Lower lobe of right lung (tissue), 2 donors: ENCODE measurements around the gene SRGAP1. TPM values are rescaled to one million over a fixed set of nuclear protein-coding genes. Genes with fewer than 3 reads are reported as not detected.

Experiments used
- ATAC-seq, 2 donors: fragments of 200-7000 bp; cut with Tn5 transposase; one replicate each; pipeline ENCODE4 v1.9.1; 2020 to 2022; ENCODE audit warnings: mild to moderate bottlenecking in 2 of 2, moderate library complexity in 2 of 2
- DNase-seq: peaks from one replicate; pipeline ENCODE4 v3.0.0-alpha.2; 2020
- H3K27ac ChIP-seq: fragments of 200-600 bp; one replicate; pipeline ENCODE4 v1.8.0; 2022
- H3K27me3 ChIP-seq: fragments of 200-600 bp; one replicate; pipeline ENCODE4 v1.8.0; 2022; ENCODE audit warnings: low read depth
- H3K36me3 ChIP-seq: fragments of 200-600 bp; one replicate; pipeline ENCODE4 v1.8.0; 2022; ENCODE audit warnings: mild to moderate bottlenecking
- H3K4me1 ChIP-seq: fragments of 200-600 bp; one replicate; pipeline ENCODE4 v1.8.0; 2022
- H3K4me3 ChIP-seq: fragments of 200-600 bp; one replicate; pipeline ENCODE4 v1.8.0; 2022; ENCODE audit warnings: mild to moderate bottlenecking
- H3K9me3 ChIP-seq: fragments of 200-600 bp; one replicate; pipeline ENCODE4 v1.8.0; 2022
- CTCF ChIP-seq: fragments of 200-600 bp; IDR thresholded peaks from one replicate; pipeline ENCODE4 v1.8.0; 2022; ENCODE audit warnings: antibody characterized with exemption, mild to moderate bottlenecking
- intact Hi-C: fragments of 100-400 bp; cut with DNase I; formaldehyde crosslinking; loops from one replicate; pipeline ENCODE4 v1.11.0; 2022
- total RNA-seq: library from RNA; stranded (reverse); fragmentation: NEBNext Ultra II Directional; extraction: Animal tissue kit (Norgen Biotek cat#: 25700); gene quantifications from one replicate; pipeline ENCODE4 v1.2.1, GENCODE V29; 2021
- donor health status: DM: no; HTN: yes; CAD: no; lungs with severe emphysema.

Gene SRGAP1
- total RNA-seq, 1 donor from 2014 or later: 6.7 TPM

GRCh38 chr12:64083285-64084210 is 239.0 kb downstream of the SRGAP1 start:
- intact Hi-C loops: no loop called here

DNA sequence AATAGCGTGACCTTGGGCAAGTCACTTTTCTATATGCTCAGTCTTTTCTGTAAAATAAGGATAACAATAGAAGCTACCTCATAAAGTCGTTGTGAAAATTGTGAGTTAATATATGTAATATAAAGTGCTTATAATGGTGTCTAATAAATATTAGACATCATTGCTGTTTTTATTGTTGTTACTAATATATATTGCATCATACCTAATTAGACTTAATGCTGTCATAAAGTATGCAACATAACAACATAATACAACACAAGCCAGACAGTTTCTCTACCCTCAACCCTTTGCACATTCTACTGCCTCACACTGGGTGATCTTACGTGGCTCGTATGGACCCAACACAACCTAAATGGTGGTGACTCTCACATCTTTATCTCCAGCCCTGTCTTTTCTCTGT is 240.7 kb downstream of the SRGAP1 start:
- Histone ChIP-seq H3K4me3 (no peak overlapping the region), H3K4me1 (peaks cover 55% of the 10 kb centered on the region), H3K36me3 (no peaks in the 10 kb centered on the region), H3K27me3 (no peaks in the 10 kb centered on the region), H3K27ac (no peak overlapping the region), H3K9me3 (no peaks in the 10 kb centered on the region)
- DNase-seq: no peak
- no peak for ATAC-seq
- intact Hi-C loops: no loop called here
- TF ChIP-seq CTCF: no peak

More at GRCh38 chr12:64083285-64084210, 239.0 kb downstream of the SRGAP1 start:
- H3K27me3 ChIP-seq: no peaks in the 10 kb centered on the region
- peak; percentile 65 to 73 for ATAC-seq
- H3K36me3 ChIP-seq: peaks cover 5% of the 10 kb centered on the region
- H3K4me1 ChIP-seq: peaks cover 42% of the 10 kb centered on the region
- DNase-seq: peak; percentile 54
- no peak for TF ChIP-seq CTCF
- H3K4me3 ChIP-seq: no peak overlapping the region
- no peaks in the 10 kb centered on the region for H3K9me3 ChIP-seq
- H3K27ac ChIP-seq: peak overlapping the region; percentile 51

- DNase-seq (no peak), ATAC-seq (no peak)
- no peak overlapping the region for H3K27ac ChIP-seq
- peaks cover 61% of the 10 kb centered on the region for H3K4me1 ChIP-seq
- no peaks in the 10 kb centered on the region for H3K9me3 ChIP-seq
- H3K27me3 ChIP-seq: no peaks in the 10 kb centered on the region
- TF ChIP-seq CTCF: no peak
- intact Hi-C loops: no loop called here
- no peak overlapping the region for H3K4me3 ChIP-seq
- no peaks in the 10 kb centered on the region for H3K36me3 ChIP-seq
Observed at GRCh38 chr12:64085996-64086395, 241.5 kb downstream of the SRGAP1 start.

DNA sequence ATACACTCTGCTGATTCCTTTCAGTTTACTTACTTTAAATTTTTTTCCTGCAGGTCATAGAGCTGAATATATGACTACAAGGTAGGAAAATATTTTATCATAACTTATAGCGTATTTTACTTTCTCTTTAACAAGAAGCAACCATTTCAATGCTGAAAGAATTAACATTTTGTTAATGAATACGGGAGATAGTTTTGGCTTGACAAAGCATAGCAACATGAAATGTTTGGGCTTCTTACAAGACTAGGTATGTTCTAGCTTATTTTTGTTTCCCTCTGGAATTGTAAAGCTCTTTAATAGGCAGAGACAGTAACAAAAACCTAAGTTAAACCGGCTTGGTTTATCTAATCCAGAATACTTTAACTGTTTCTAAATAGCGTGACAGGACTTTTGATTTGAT is 242.4 kb downstream of the SRGAP1 start:
- ATAC-seq (no peak), DNase-seq (no peak)
- H3K36me3 ChIP-seq: no peaks in the 10 kb centered on the region
- H3K4me1 ChIP-seq: peaks cover 58% of the 10 kb centered on the region
- TF ChIP-seq CTCF: no peak
- H3K27ac ChIP-seq: no peak overlapping the region
- no peaks in the 10 kb centered on the region for H3K27me3 ChIP-seq
- H3K4me3 ChIP-seq: no peak overlapping the region
- no peaks in the 10 kb centered on the region for H3K9me3 ChIP-seq
- intact Hi-C loops: no loop called here

DNA sequence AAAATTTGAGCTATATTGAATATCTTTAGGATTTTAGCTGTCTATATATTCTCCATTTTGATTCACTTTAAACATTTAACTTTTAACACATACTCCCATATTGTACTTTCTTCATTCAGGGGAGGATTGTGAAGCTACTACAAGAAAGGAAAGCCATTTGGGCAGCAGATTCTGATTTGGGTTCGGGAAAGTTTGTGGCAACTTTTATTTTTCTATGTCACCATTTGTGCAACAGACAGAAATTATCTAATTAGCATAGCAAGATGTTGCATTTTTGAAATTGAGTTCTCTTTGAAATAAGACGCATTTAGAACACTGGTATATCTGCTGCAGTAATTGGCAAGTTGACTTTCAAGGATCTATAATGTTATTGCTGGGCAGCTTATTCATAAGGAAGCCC is 243.3 kb downstream of the SRGAP1 start:
- H3K27me3 ChIP-seq: no peaks in the 10 kb centered on the region
- no peak for DNase-seq
- no peak for ATAC-seq
- intact Hi-C loops: no loop called here
- no peaks in the 10 kb centered on the region for H3K9me3 ChIP-seq
- no peak overlapping the region for H3K4me3 ChIP-seq
- peaks cover 50% of the 10 kb centered on the region for H3K4me1 ChIP-seq
- no peaks in the 10 kb centered on the region for H3K36me3 ChIP-seq
- TF ChIP-seq CTCF: no peak
- H3K27ac ChIP-seq: peak overlapping the region; percentile 36
